22Rv1 (cell line): ENCODE results near the gene RHOBTB3.

Source experiments
- H3K27ac ChIP-seq: fragments of 450-650 bp; 2 replicates; pipeline ENCODE4 v1.5.1; 2017
- CTCF ChIP-seq: fragments of 450-650 bp; IDR thresholded peaks from 2 replicates; pipeline ENCODE4 v1.5.1; 2017; ENCODE audit warnings: mild to moderate bottlenecking
- ZFX ChIP-seq: fragments of 450-650 bp; IDR thresholded peaks from 2 replicates; pipeline ENCODE4 v1.6.1; 2017; ENCODE audit warnings: antibody characterized with exemption, borderline replicate concordance

Gene RHOBTB3

GRCh38 chr5:95725071-95725820 is 5.9 kb upstream of the RHOBTB3 start:
- no peak overlapping the region for H3K27ac ChIP-seq

GRCh38 chr5:95725937-95726810 is 5.0 kb upstream of the RHOBTB3 start:
- TF ChIP-seq ZFX (no peak), CTCF (no peak)
- H3K27ac ChIP-seq = no peak overlapping the region

More at GRCh38 chr5:95725071-95725820, 5.9 kb upstream of the RHOBTB3 start:
- TF ChIP-seq ZFX = no peak
- no peak for TF ChIP-seq CTCF

- TF ChIP-seq ZFX = no peak
- TF ChIP-seq CTCF = no peak
- no peak overlapping the region for H3K27ac ChIP-seq
These were observed 4.0 kb upstream of the RHOBTB3 start for GRCh38 chr5:95726811-95727763.

- no peak overlapping the region for H3K27ac ChIP-seq
- no peak for TF ChIP-seq ZFX
- no peak for TF ChIP-seq CTCF
These were observed 3.4 kb upstream of the RHOBTB3 start for GRCh38 chr5:95727764-95728191.

- no peak for TF ChIP-seq ZFX
- TF ChIP-seq CTCF = no peak
- H3K27ac ChIP-seq = no peak overlapping the region
These were observed 2.5 kb upstream of the RHOBTB3 start for GRCh38 chr5:95728494-95729114.

GRCh38 chr5:95729115-95730010 is 1.8 kb upstream of the RHOBTB3 start:
- H3K27ac ChIP-seq = no peak overlapping the region
- TF ChIP-seq ZFX = no peak
- no peak for TF ChIP-seq CTCF
